SJSA1 (cell line): ENCODE measurements around the gene ILDR1. TPM values are rescaled to one million over a fixed set of nuclear protein-coding genes. Genes with fewer than 3 reads are reported as not detected.

Experiments used
- DNase-seq, 2 experiments: peaks; one replicate each; pipeline ENCODE4 v3.0.0-alpha.2; 2015 to 2020; ENCODE audit warnings: low spot score in 2 of 2, low read depth in 1 of 2
- H3K27ac ChIP-seq: fragments of 250-450 bp; sonication (Bioruptor Pico); 2 replicates; pipeline ENCODE4 v1.5.1; 2020; ENCODE audit warnings: mild to moderate bottlenecking, moderate library complexity
- H3K27me3 ChIP-seq: fragments of 250-450 bp; sonication (Bioruptor Pico); replicated peaks from 2 replicates; pipeline ENCODE4 v1.5.1; 2020; ENCODE audit warnings: mild to moderate bottlenecking, moderate library complexity
- H3K36me3 ChIP-seq: fragments of 250-450 bp; sonication (Bioruptor Pico); 2 replicates; pipeline ENCODE4 v1.5.1; 2020; ENCODE audit warnings: mild to moderate bottlenecking
- H3K4me1 ChIP-seq: fragments of 250-450 bp; sonication (Bioruptor Pico); replicated peaks from 2 replicates; pipeline ENCODE4 v1.6.1; 2021; ENCODE audit warnings: mild to moderate bottlenecking
- H3K4me3 ChIP-seq: fragments of 250-450 bp; sonication (Bioruptor Pico); 2 replicates; pipeline ENCODE4 v1.5.1; 2020; ENCODE audit warnings: mild to moderate bottlenecking
- H3K9me3 ChIP-seq: fragments of 250-450 bp; sonication (Bioruptor Pico); replicated peaks from 2 replicates; pipeline ENCODE4 v1.5.1; 2020; ENCODE audit warnings: mild to moderate bottlenecking
- total RNA-seq: library from RNA; depleted of rRNA; stranded (reverse); fragments of >200 nt; shearing (Covaris generic); gene quantifications from 2 replicates; pipeline ENCODE4 v1.2.3, GENCODE V29; 2014

The ILDR1 gene
- total RNA-seq, 1 experiment from 2014 or later, result not detected

DNA sequence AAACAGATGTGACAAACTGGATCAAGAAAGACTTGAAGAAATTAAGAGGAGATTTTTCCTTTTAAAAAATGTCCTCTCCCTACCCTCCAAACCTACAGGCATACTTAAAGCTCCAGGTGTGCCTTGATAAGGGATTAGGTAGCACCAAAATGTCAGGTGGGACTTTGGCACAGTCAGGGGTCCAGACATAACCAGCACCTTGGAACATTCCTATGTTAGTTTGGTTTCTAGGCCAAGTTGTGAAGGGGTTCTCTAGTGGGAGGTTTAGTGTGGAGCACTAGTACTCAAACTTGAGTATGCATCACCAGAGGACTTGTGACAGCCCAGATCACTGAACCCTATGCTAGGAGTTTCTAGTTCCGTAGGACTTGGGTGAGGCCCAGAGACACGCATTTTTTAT lies 13.9 kb downstream of the ILDR1 start:
- H3K9me3 ChIP-seq, result no peaks in the 10 kb centered on the region
- H3K36me3 ChIP-seq, result no peaks in the 10 kb centered on the region
- H3K27ac ChIP-seq, result no peak overlapping the region
- no peaks in the 10 kb centered on the region for H3K4me1 ChIP-seq
- H3K27me3 ChIP-seq, result no peaks in the 10 kb centered on the region
- no peak overlapping the region for H3K4me3 ChIP-seq
- DNase-seq, result no peak

DNA sequence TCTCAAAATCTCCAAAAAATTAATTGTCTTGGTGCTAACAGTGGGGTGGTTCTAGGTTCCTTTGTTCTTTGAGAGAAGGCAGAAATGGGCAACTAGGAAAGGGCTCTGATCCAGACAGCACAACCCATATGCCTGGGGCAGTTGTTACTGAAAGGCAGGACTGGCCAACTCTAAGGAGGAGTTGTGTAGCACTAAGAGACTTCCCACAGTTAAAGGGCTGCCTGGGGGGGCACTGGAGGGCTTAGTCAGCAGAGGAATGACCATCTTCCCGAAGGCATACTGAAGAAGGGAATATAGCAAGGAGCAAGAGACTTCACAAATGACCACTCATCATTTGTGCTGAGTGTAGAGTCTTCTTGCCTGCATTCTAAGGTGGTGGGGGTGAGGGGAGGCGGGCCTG lies 15.8 kb downstream of the ILDR1 start:
- H3K36me3 ChIP-seq, result no peaks in the 10 kb centered on the region
- no peak overlapping the region for H3K27ac ChIP-seq
- H3K4me3 ChIP-seq, result no peak overlapping the region
- no peaks in the 10 kb centered on the region for H3K9me3 ChIP-seq
- no peaks in the 10 kb centered on the region for H3K4me1 ChIP-seq
- no peak for DNase-seq
- H3K27me3 ChIP-seq, result no peaks in the 10 kb centered on the region

DNA sequence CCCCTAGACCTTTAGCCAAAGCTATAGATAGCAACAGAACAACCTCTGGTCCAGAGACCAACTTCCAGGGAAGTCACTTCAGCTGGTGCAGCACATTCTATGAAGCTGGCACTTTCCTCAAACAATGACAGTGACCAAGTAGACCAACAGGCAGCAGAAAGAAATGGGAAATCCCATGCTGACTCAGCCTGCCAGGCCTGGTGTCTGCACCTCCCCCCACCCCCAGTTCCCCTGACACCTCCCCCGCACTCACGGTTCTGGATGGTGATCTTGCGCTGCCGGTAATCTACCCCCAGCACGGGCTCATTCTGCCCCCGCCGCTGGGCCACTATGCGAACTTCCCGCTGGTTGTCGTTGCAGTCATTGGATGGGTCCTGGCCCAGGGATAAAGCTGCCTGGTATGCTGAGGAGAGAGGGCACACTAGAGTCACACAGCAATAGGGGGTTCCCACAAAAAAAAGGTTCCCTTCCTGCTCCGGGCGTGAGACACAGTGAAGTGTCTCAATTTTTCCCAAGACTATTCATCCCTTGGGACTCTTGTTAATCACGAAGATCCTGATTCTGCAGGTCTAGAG lies 17.0 kb downstream of the ILDR1 start:
- H3K27ac ChIP-seq, result no peak overlapping the region

DNA sequence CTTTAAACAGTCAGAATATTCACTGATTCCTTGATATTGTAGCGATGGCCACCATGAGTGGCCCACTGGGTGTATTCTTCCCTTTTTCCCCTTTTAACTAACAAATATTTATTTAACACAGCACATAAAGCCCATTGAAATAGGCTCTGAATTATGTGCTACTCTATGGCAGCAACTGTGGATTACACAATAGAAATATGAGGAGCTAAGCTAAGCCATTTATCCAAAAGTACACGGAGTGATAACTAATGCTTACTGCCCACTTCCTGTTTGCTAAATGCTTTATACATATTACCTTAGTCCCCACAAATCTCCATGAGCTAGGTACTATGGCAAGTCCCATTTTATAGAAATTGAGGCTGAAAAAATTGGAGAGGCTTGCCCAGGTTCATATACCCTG lies 17.9 kb downstream of the ILDR1 start:
- Histone ChIP-seq H3K4me3 (no peak overlapping the region), H3K9me3 (no peaks in the 10 kb centered on the region), H3K27me3 (no peaks in the 10 kb centered on the region), H3K36me3 (no peaks in the 10 kb centered on the region), H3K27ac (no peak overlapping the region), H3K4me1 (no peaks in the 10 kb centered on the region)
- DNase-seq, result no peak

More for the DNA sequence above, 17.0 kb downstream of the ILDR1 start:
- Histone ChIP-seq H3K4me3 (no peak overlapping the region), H3K36me3 (no peaks in the 10 kb centered on the region), H3K27me3 (no peaks in the 10 kb centered on the region), H3K4me1 (no peaks in the 10 kb centered on the region), H3K9me3 (no peaks in the 10 kb centered on the region)
- no peak for DNase-seq

DNA sequence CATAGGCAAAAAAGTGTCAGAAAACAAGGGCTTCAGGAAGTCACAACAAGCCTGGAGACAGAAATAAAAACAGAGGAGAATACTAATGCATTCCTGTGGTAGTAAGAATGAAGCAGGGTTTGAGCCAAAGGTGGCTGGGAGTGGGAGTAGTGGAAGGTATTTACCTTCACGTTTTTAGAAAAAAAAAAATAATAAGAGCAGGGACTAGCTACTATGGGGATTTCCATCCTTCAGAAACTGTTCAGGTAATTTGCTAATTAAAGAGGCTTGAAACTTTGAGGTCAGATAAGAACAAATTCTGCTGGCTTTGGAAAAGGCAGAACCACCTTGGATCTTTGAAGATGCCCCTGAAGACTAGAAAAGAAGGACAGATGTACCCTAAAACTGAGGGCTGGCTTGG lies 18.4 kb downstream of the ILDR1 start:
- Histone ChIP-seq H3K4me3 (no peak overlapping the region), H3K4me1 (no peaks in the 10 kb centered on the region), H3K27me3 (no peaks in the 10 kb centered on the region), H3K27ac (no peak overlapping the region), H3K36me3 (no peaks in the 10 kb centered on the region), H3K9me3 (no peaks in the 10 kb centered on the region)
- no peak for DNase-seq

DNA sequence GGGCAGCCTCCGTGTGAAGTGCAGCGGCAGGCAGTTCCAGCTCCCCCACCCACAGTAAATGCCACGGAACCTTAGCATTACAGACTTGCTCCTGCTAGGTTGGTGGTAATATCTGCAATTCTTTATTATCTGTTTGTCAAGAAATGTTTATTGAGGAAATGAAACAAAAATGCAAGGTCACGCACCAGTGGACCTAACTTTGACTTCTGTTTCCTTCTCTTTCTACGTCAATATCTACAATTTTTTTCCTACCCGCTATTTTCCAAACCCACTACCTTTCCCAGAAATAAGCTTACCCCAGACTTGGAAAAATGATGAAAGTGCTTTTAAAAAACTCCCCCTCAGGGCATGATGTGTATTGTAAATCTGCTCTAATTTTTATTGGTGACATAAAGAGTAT lies 18.9 kb downstream of the ILDR1 start:
- H3K27ac ChIP-seq, result no peak overlapping the region
- H3K36me3 ChIP-seq, result no peaks in the 10 kb centered on the region
- H3K27me3 ChIP-seq, result no peaks in the 10 kb centered on the region
- no peak overlapping the region for H3K4me3 ChIP-seq
- no peak for DNase-seq
- H3K9me3 ChIP-seq, result no peaks in the 10 kb centered on the region
- H3K4me1 ChIP-seq, result no peaks in the 10 kb centered on the region; the same call in 1 of the 2 replicates

DNA sequence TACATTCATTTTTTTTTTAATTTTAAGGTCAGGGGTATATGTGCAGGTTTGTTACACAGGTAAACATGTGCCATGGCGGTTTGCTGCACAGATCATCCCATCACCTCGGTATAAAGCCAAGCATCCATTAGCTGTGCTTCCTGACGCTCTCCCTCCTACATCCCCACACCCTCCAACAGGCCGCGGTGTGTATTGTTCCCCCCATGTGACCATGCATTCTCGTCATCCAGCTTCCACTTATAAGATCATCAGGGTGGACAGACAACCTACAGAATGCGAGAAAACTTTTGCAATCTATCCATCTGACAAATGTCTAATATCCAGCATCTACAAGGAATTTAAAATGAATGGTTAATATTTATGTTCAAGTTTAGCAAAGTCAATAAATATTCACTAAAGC lies 19.4 kb downstream of the ILDR1 start:
- Histone ChIP-seq H3K4me3 (no peak overlapping the region), H3K27me3 (no peaks in the 10 kb centered on the region), H3K9me3 (no peaks in the 10 kb centered on the region), H3K36me3 (no peaks in the 10 kb centered on the region), H3K4me1 (peaks cover 3% of the 10 kb centered on the region; the same call in 1 of the 2 replicates), H3K27ac (no peak overlapping the region)
- no peak for DNase-seq

DNA sequence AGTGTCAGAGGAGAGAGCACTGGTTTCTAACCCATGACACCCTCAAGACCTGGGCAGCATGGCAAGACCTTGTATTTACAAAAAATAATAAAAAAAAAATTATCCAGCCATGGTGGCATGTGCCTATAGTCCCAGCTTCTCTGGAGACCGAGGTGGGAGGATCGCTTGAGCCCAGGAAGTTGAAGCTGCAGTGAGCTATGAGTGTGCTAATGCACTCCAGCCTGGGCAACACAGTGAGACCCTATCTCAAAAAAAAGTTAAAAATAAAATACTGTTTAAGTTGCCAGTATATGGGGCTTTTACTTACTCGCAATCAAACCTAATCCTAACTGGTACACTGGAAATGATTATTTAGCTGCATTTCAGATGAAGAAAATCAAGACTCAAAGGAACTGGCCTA lies 20.2 kb downstream of the ILDR1 start:
- Histone ChIP-seq H3K4me1 (peaks cover 3% of the 10 kb centered on the region; the same call in 1 of the 2 replicates), H3K27me3 (no peaks in the 10 kb centered on the region), H3K4me3 (no peak overlapping the region), H3K27ac (no peak overlapping the region), H3K36me3 (no peaks in the 10 kb centered on the region), H3K9me3 (no peaks in the 10 kb centered on the region)
- DNase-seq, result no peak

DNA sequence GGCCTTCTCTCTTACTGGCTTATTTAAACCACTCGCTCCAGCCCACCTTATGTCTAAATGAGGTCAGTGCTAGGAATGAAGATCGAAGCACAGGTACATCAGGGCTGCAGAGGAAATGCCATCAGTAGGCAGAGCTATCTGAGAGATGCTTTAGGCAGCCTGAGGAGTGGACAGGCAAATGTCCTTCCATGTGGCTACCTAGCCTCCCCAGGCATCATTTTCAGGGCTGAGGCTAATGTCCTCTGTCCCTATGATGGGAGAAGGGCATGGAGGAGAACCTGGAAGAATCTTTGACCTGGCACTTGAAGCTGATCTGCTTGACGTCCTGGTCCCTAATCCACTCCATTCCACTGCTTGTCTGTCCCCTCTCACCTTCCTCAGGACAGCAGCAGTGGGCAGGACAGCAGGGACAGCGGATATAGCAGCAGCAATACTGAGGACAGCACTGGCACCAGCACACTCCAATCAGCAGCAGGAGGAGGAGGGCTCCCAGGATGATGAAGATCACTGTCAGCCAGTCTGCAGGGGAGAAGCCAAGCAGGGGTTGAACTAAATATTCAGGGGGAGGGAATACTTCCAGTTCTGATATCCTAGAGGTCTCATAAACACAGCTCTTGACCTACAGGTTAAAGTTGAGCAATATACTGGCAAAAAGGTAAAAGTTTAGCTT lies 21.0 kb downstream of the ILDR1 start:
- no peak for DNase-seq
- no peak overlapping the region for H3K27ac ChIP-seq
- H3K4me1 ChIP-seq, result peaks cover 3% of the 10 kb centered on the region; the same call in 1 of the 2 replicates
- H3K27me3 ChIP-seq, result no peaks in the 10 kb centered on the region
- no peaks in the 10 kb centered on the region for H3K36me3 ChIP-seq
- H3K4me3 ChIP-seq, result no peak overlapping the region
- no peaks in the 10 kb centered on the region for H3K9me3 ChIP-seq

DNA sequence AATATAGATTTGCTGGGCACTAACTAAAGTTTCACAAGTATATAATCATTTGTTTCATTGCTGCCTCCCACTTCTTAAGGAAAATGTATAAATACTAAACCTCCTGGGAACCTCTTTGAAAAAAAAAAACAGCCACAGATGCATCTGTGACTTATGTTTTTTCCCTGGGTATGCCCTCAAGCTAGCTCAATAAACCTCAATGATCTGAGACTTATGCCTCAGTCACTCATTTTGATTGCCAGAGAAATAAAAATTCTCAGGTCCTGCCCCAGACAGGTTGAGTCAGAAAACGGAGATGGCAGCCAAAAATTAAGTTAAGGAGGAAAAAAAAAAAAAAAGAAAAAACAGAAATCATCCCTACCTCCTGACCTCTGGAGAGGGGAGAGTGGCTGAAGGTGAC lies 22.1 kb downstream of the ILDR1 start:
- Histone ChIP-seq H3K4me3 (no peak overlapping the region), H3K27me3 (no peaks in the 10 kb centered on the region), H3K27ac (no peak overlapping the region), H3K36me3 (no peaks in the 10 kb centered on the region), H3K4me1 (peaks cover 10% of the 10 kb centered on the region), H3K9me3 (no peaks in the 10 kb centered on the region)
- DNase-seq, result no peak

DNA sequence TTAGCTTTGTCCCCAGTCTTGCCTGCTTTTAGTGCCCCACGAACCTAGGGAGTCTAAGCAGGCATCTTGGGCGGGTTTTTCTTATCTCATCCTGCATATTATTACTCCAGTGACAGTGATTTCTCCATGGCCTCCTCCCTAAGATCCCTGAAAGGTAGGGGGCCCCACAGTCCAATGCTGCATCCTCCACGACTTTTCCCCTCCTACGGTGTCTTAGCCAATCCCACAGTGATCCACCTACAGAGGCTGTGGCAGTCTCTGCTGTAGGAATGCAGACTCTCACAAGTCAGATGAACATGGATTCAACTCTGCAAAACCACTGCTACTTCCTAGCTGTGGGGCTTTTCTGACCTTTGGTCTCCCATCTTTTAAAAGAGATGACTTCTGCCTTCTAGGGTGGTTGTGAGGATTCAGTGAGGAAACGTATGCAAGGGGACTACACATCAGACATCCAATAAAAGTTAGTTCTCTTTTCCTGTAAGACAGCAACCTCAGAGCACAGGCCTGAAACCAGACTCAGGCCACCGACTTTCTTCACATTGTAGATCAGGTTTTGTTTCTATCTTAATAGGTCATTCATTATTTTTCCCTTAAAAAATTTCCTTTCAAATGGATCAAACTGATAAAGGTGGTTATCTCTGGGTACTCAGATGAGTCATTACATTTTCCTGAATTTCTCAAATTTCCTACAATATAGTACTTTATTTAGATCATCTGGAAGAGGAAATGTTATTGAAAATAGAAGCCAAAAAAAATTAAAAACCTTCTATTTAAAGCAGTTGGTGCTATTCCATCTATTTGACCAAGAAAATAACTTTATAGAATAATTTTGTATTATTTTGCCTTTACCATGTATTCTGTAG lies 23.2 kb downstream of the ILDR1 start:
- Histone ChIP-seq H3K27ac (no peak overlapping the region), H3K36me3 (no peaks in the 10 kb centered on the region), H3K4me3 (no peak overlapping the region), H3K27me3 (no peaks in the 10 kb centered on the region), H3K9me3 (no peaks in the 10 kb centered on the region), H3K4me1 (peaks cover 10% of the 10 kb centered on the region)
- DNase-seq, result no peak

DNA sequence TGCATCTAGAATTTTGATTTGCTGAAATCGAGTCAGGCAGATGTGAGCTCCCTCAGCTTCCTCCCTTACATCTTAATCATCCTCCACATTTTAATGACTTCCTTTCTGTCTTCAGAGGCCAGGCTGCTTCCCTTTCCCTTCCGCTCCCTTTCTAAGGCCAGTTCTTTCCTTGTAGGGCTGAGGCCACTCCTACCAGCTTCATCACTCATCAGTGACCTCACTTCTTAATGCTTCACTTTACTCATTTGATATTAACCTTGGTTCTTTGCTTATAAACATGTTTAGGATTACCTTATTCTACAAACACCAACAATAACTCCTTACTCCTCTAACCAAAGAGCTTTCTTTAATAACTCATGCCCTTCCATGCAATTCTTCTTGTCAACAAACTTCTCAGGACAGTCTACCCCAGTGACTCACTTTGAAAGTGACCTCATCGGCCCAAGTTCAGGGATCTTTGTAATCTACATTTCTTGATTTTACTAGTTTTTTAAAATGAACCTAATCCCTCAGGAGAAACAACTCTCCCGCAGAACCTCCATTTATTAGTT lies 23.9 kb downstream of the ILDR1 start:
- H3K36me3 ChIP-seq, result no peaks in the 10 kb centered on the region
- H3K4me3 ChIP-seq, result no peak overlapping the region
- H3K27me3 ChIP-seq, result no peaks in the 10 kb centered on the region
- H3K27ac ChIP-seq, result no peak overlapping the region
- no peaks in the 10 kb centered on the region for H3K9me3 ChIP-seq
- no peak for DNase-seq
- H3K4me1 ChIP-seq, result peaks cover 10% of the 10 kb centered on the region

DNA sequence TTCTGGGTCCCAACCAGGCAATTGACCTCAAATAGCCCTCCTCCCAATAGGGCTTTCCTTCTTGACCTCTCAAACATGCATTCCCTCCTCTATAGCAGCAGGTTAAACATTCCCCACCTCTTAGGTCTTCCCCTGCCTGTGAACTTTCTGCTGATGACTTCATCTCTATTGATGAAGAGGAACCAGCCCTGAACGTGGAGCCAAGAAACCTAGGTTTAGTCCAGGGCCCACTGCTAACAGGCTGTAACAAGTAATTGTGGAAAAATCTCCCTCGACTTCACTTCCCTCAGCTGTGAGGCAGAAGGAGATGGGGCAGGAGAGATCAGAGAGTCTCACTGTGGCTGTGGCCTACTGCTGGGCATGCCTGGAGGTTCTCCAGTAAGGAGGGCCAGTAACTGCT lies 24.7 kb downstream of the ILDR1 start:
- H3K36me3 ChIP-seq, result no peaks in the 10 kb centered on the region
- peaks cover 10% of the 10 kb centered on the region for H3K4me1 ChIP-seq
- no peak overlapping the region for H3K4me3 ChIP-seq
- no peak for DNase-seq
- no peak overlapping the region for H3K27ac ChIP-seq
- no peaks in the 10 kb centered on the region for H3K9me3 ChIP-seq
- no peaks in the 10 kb centered on the region for H3K27me3 ChIP-seq

DNA sequence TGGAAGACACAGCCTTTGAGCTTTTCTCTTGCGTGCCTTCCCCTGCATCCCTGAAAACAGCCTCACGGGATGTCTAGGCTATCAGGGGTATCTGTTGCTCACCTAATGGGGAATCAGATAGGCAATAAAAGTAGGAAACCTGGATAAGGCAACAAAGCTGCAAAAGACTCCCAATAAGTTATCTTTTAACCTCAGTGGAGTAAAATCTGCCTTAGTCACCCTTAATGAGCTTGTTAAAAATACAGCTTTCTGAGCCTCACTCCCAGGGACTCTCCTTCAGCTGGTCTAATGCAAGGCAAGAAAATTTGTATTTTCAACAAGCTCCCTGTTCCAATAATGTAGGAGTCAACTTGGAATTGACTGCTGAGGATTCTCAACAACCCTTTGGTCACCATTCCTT lies 25.6 kb downstream of the ILDR1 start:
- peaks cover 10% of the 10 kb centered on the region for H3K4me1 ChIP-seq
- no peaks in the 10 kb centered on the region for H3K36me3 ChIP-seq
- H3K9me3 ChIP-seq, result no peaks in the 10 kb centered on the region

More for the DNA sequence above, 25.6 kb downstream of the ILDR1 start:
- no peaks in the 10 kb centered on the region for H3K27me3 ChIP-seq
- no peak for DNase-seq
- H3K4me3 ChIP-seq, result no peak overlapping the region
- H3K27ac ChIP-seq, result no peak overlapping the region
